Measurements from ENCODE around the gene CNIH3.

Gene CNIH3

GRCh38 chr1:224733027-224733911 is 117.2 kb downstream of the CNIH3 start:
- Mint-ChIP-seq H3K36me3 (ENCODE audit: low read depth) (no peaks in the 10 kb centered on the region), H3K9me3 (no peaks in the 10 kb centered on the region), H3K4me1 (peaks cover 37% of the 10 kb centered on the region), H3K27ac (peak overlapping the region in 1 of 3 experiments; percentile 13), H3K27me3 (ENCODE audit: low read depth) (peaks cover 8% of the 10 kb centered on the region), H3K4me3 (no peak overlapping the region)
- no peak for TF ChIP-seq CTCF (IDR thresholded peaks at IDR 0.05; ENCODE audit: unreplicated experiment in 3 of 3)

GRCh38 chr1:224734261-224734935 is 118.3 kb downstream of the CNIH3 start:
- Mint-ChIP-seq H3K4me1 (peaks cover 46% of the 10 kb centered on the region), H3K36me3 (ENCODE audit: low read depth) (no peaks in the 10 kb centered on the region), H3K4me3 (no peak overlapping the region), H3K9me3 (no peaks in the 10 kb centered on the region), H3K27me3 (ENCODE audit: low read depth) (peaks cover 8% of the 10 kb centered on the region), H3K27ac (no peak overlapping the region)
- no peak for TF ChIP-seq CTCF (IDR thresholded peaks at IDR 0.05; ENCODE audit: unreplicated experiment in 3 of 3)

GRCh38 chr1:224735159-224735558 is 119.0 kb downstream of the CNIH3 start:
- peaks cover 8% of the 10 kb centered on the region for H3K27me3 Mint-ChIP-seq (ENCODE audit: low read depth)
- H3K4me1 Mint-ChIP-seq: peaks cover 53% of the 10 kb centered on the region
- H3K36me3 Mint-ChIP-seq (ENCODE audit: low read depth): no peaks in the 10 kb centered on the region
- H3K4me3 Mint-ChIP-seq: no peak overlapping the region
- H3K27ac Mint-ChIP-seq: no peak overlapping the region
- H3K9me3 Mint-ChIP-seq: no peaks in the 10 kb centered on the region
- no peak for TF ChIP-seq CTCF (IDR thresholded peaks at IDR 0.05; ENCODE audit: unreplicated experiment in 3 of 3)

- TF ChIP-seq CTCF (IDR thresholded peaks at IDR 0.05; ENCODE audit: unreplicated experiment in 3 of 3): no peak
Measured at GRCh38 chr1:224736619-224737352, 120.7 kb downstream of the CNIH3 start.

GRCh38 chr1:224737353-224737727 is 121.2 kb downstream of the CNIH3 start:
- Mint-ChIP-seq H3K9me3 (no peaks in the 10 kb centered on the region), H3K4me3 (no peak overlapping the region), H3K27ac (peak overlapping the region; percentile 11 to 69 (median 46)), H3K4me1 (peaks cover 50% of the 10 kb centered on the region), H3K36me3 (ENCODE audit: low read depth) (no peaks in the 10 kb centered on the region), H3K27me3 (ENCODE audit: low read depth) (peaks cover 8% of the 10 kb centered on the region)
- no peak for TF ChIP-seq CTCF (IDR thresholded peaks at IDR 0.05; ENCODE audit: unreplicated experiment in 3 of 3)

More at GRCh38 chr1:224736619-224737352, 120.7 kb downstream of the CNIH3 start:
- H3K27ac Mint-ChIP-seq: peak overlapping the region; percentile 11 to 69 (median 46)
- H3K27me3 Mint-ChIP-seq (ENCODE audit: low read depth): peaks cover 8% of the 10 kb centered on the region
- H3K9me3 Mint-ChIP-seq: no peaks in the 10 kb centered on the region
- H3K36me3 Mint-ChIP-seq (ENCODE audit: low read depth): no peaks in the 10 kb centered on the region
- H3K4me3 Mint-ChIP-seq: no peak overlapping the region
- peaks cover 54% of the 10 kb centered on the region for H3K4me1 Mint-ChIP-seq

Measured in nephron (organoid).